Kidney epithelial cell (primary cell): ENCODE results near the gene HLX. TPM values are rescaled to one million over a fixed set of nuclear protein-coding genes. Genes with fewer than 3 reads are reported as not detected.

Experiments used
- DNase-seq: peaks from one replicate; pipeline ENCODE4 v3.0.0-alpha.2; 2010; ENCODE audit warnings: low read depth
- H3K27me3 ChIP-seq: 2 replicates; pipeline ENCODE4 v1.6.0; 2011; ENCODE audit warnings: low read length; ENCODE audit not compliant: control insufficient read depth, insufficient read depth
- H3K36me3 ChIP-seq: 2 replicates; pipeline ENCODE4 v1.5.1; 2011; ENCODE audit warnings: low read length; ENCODE audit not compliant: control insufficient read depth, insufficient read depth
- H3K4me3 ChIP-seq: 2 replicates; pipeline ENCODE4 v1.5.1; 2011; ENCODE audit warnings: low read depth, mild to moderate bottlenecking, control low read depth, low read length
- CTCF ChIP-seq: IDR thresholded peaks from 2 replicates; pipeline ENCODE4 v1.5.1; 2011; ENCODE audit warnings: mild to moderate bottlenecking, moderate library complexity, low read length, control low read depth, inconsistent platforms; ENCODE audit not compliant: insufficient read depth, poor library complexity, severe bottlenecking
- total RNA-seq: library from RNA; depleted of rRNA; stranded (reverse); fragments of >200 nt; gene quantifications from 2 replicates; pipeline ENCODE4 v1.2.3, GENCODE V29; 2015

The HLX gene
- total RNA-seq, 1 donor from 2014 or later = 3.2 TPM

- DNase-seq = no peak
- Histone ChIP-seq H3K4me3 (no peak overlapping the region), H3K36me3 (no peaks in the 10 kb centered on the region), H3K27me3 (no peaks in the 10 kb centered on the region)
- TF ChIP-seq CTCF = no peak
Measured at GRCh38 chr1:220927442-220927841, 48.2 kb downstream of the HLX start.

GRCh38 chr1:220928320-220928719 lies 49.1 kb downstream of the HLX start:
- Histone ChIP-seq H3K27me3 (no peaks in the 10 kb centered on the region), H3K4me3 (no peak overlapping the region), H3K36me3 (no peaks in the 10 kb centered on the region)
- DNase-seq = no peak
- no peak for TF ChIP-seq CTCF

- no peak for DNase-seq
- Histone ChIP-seq H3K4me3 (no peak overlapping the region), H3K27me3 (no peaks in the 10 kb centered on the region), H3K36me3 (no peaks in the 10 kb centered on the region)
- TF ChIP-seq CTCF = no peak
Measured at GRCh38 chr1:220928725-220929300, 49.6 kb downstream of the HLX start.

- Histone ChIP-seq H3K4me3 (no peak overlapping the region), H3K27me3 (no peaks in the 10 kb centered on the region), H3K36me3 (no peaks in the 10 kb centered on the region)
- no peak for TF ChIP-seq CTCF
- DNase-seq = no peak
Measured at GRCh38 chr1:220929304-220929703, 50.1 kb downstream of the HLX start.

Other genes with a start within 250 kb of the HLX start
- 8.4 and 8.9 TPM in 2 replicates for gene C1orf115, start 189.1 kb upstream of the HLX start, total RNA-seq
- gene MTARC2, start 131.1 kb upstream of the HLX start, total RNA-seq = 8.7 and 8.9 TPM in 2 replicates
- gene MTARC1, start 92.5 kb upstream of the HLX start, total RNA-seq = 3.5 and 7.7 TPM in 2 replicates